Myocyte (in vitro differentiated cells): Measurements from ENCODE around the gene C1QTNF1. TPM values are rescaled to one million over a fixed set of nuclear protein-coding genes. Genes with fewer than 3 reads are reported as not detected.

Experiments
- DNase-seq: peaks from one replicate; pipeline ENCODE4 v3.0.0-alpha.2; 2012; ENCODE audit warnings: low read depth
- total RNA-seq: library from RNA; depleted of rRNA; stranded (reverse); fragments of >200 nt; gene quantifications from 2 replicates; pipeline ENCODE4 v1.2.3, GENCODE V29; 2014

The C1QTNF1 gene
- total RNA-seq, 1 donor from 2014 or later, result 1.9 TPM

DNA sequence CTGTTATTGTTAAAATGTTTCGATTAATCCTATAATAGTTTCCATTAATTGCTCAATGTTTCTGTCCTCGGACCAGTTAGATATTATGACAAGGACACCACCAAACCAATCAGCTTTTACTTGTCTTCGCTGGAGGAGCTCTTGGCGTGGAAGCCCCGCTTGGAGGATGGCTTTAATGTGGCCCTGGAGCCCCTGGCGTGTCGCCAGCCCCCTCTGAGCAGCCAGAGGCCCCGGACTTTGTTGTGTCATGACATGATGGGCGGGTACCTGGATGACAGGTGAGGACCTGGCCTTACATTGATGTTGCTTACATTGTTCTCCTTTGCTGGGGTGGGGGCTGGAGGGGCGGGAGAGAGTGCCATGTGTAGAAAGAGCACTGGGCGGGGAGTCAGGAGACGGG lies 53.6 kb downstream of the C1QTNF1 start:
- DNase-seq, result no peak

DNA sequence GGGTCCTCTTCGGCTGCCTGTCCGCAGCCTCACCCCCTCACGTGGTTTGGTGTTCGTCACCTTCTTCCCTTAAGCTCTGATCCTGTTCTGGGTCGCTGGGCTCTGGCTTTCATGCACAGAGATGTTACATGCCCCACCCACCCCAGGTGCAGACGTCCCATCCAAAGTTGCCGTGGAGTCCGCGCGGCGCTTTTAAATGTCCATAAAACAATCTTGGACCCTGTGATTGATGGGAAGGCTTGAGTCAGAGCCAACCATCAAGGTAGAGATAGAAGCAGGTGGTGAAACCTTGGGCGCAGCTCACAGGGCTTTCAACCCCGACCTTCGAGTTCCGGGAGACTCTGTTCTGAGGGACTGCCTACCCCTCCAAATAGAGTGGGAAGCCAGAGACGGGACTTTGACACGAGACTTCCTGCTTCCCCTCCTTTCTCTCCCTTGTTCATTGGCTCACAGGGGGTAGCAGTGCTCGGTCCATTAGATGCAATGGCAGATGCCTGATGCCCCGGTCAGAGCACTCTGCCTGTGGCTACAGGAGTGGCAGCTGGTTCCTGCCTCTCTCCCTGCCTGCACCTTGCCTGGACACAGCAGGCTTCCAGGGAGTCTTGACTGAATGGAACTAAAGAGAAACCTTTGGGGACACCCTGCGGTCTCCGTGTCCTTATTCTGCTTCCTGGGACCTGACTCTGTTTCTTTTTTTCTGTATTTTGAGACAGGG lies 54.7 kb downstream of the C1QTNF1 start:
- DNase-seq, result no peak

GRCh38 chr17:79079421-79080200 lies 55.6 kb downstream of the C1QTNF1 start:
- DNase-seq, result no peak

GRCh38 chr17:79080349-79080748 lies 56.4 kb downstream of the C1QTNF1 start:
- DNase-seq, result no peak

GRCh38 chr17:79080761-79081290 lies 56.9 kb downstream of the C1QTNF1 start:
- DNase-seq, result no peak

GRCh38 chr17:79081571-79082276 lies 57.8 kb downstream of the C1QTNF1 start:
- peak; percentile 69 for DNase-seq

- peak; percentile 39 for DNase-seq
Observed at GRCh38 chr17:79082311-79083190, 58.6 kb downstream of the C1QTNF1 start.

DNA sequence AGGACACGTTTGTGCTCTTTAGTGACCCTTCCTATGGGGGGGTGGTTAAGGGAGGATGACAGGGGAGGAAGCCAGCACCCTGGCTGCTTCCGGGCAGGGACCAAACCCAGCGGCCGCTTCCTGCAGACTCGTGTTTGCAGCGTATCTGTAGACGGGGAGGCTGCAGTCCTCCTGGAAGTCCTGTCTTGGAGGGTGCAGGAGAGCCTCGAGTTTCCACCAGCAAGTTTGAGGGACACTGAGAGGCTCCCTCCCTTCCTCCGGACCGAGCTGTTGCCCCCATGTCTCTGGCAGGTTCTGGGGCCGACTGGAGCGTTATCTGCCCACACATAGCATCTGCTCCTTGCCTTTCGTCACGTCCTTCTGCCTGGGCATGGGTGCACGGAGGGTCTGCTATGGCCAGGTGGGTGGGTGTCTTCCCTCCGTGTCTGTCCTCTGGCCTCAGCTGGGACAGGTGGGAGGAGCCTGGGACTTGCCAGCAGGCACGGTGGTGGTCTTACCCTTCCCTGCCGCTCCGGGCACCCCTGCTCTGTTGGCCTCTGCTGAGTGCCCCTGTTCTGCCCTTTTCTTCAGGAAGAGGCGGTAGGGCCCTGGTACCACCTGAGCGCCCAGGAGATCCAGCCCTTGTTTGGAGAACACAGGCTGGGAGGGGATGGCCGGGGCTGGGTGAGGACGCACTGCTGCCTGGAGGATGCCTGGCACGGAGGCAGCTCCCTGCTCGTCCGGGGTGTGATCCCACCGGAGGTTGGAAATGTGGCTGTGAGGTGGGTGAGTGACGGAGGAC lies 59.4 kb downstream of the C1QTNF1 start:
- DNase-seq, result no peak

- peak; percentile 36 for DNase-seq
Observed at GRCh38 chr17:79084291-79085153, 60.6 kb downstream of the C1QTNF1 start.

- no peak for DNase-seq
Observed at GRCh38 chr17:79085154-79085920, 61.4 kb downstream of the C1QTNF1 start.

DNA sequence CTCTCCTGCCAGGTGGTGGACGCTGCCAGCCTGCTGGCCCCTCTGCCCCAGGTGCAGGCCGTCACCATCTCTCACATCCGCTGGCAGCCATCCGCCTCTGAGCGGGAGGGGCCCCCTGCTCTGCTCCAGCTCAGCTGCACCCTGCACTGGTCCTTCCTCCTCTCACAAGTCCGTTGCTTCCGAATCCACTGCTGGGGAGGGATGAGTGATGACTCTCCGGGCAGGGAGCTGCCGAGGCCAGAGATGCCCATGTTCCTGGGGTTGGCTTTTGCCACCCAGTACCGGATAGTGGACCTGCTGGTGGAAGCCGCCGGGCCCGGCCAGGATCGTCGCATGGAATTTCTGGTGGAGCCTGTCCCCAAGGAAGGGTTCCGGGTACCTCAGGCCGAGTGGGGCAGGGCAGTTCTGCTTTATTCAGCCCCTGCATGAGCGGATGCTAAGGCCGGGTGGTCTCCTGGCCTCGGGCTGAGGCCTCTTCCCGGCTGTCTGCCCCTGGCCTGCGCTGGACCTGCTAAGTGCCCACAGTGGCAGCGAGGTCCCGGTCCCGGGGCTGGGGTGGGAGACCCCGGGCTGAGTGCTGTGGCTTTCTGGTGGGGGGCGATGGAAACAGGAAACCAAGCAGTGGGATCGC lies 62.1 kb downstream of the C1QTNF1 start:
- no peak for DNase-seq

- DNase-seq, result no peak
Observed at GRCh38 chr17:79086609-79087427, 62.8 kb downstream of the C1QTNF1 start.

- DNase-seq, result peak; percentile 69
Observed at GRCh38 chr17:79087428-79088143, 63.6 kb downstream of the C1QTNF1 start.

- no peak for DNase-seq
Observed at GRCh38 chr17:79088247-79088996, 64.5 kb downstream of the C1QTNF1 start.

- no peak for DNase-seq
Observed at GRCh38 chr17:79088997-79089328, 65.0 kb downstream of the C1QTNF1 start.
